Central memory CD4-positive, alpha-beta T cell (primary cell): ENCODE results near the gene SIDT2.
A peak's percentile ranks its signal among the peaks of the same experiment; 100 is the strongest.
"Not testable (repeated sequence)": the region's sequence is repeated elsewhere in the genome, so short reads cannot be mapped to it uniquely, and the experiment has no call there.

Experiments used
- DNase-seq: peaks from one replicate; pipeline ENCODE4 v3.0.0; 2022
- total RNA-seq, 3 experiments: gene quantifications; one replicate each; lab custom pipeline; 2026; lab: John Stamatoyannopoulos, UW

Gene SIDT2
- total RNA-seq = 17.3 to 75.4 (median 38.8) reads per million in 3 experiments

DNA sequence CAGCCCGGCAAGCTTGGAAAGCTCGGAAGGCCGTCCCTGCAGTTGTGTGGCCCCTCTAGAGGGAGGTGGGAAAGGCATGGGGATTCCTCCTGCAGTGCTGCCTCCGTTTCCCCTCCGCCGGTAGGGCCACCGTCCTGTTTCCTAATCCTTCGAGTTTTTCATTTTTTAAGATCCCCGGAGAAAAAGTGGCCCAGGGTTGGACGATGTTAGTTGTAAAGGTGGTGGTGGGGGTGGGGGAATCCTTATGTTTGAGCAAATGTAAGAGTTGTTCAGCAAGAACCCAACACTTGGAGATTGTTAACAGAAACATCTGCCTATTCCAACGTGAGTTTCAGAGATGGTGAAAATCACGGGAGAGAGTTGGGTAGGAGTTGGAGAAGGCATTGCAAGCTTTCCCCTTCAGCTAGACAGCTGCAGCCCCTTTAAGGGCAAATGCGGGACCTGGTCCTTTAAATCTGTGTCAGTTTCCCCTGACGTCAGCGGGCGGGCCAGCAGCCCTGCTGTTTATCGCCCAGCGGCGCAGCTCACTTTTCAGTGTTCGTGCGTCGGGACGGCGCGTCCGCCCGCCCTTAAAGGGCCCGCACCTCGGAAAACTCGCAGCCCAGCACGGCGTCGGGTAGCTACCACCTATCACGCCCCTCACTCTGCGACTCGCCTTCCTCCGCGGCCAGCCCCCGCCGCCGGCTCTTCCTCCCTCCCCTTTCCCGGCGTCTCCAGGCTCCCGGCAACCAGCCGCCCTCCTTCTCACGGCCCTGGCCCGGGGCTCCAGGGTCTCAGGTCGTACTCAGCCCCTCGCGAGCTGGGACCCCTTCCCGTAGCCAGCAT, at the start of gene SIDT2:
Gene SIDT2, plus strand, starts transcription at position 534 of the 825 bp plus-strand sequence. CDS start 521 bp downstream, outside the sequence.
- DNase-seq = peak; percentile 86

GRCh38 chr11:117130396-117130795, 48.1 kb upstream of the SIDT2 start:
- DNase-seq = not testable (repeated sequence)

DNA sequence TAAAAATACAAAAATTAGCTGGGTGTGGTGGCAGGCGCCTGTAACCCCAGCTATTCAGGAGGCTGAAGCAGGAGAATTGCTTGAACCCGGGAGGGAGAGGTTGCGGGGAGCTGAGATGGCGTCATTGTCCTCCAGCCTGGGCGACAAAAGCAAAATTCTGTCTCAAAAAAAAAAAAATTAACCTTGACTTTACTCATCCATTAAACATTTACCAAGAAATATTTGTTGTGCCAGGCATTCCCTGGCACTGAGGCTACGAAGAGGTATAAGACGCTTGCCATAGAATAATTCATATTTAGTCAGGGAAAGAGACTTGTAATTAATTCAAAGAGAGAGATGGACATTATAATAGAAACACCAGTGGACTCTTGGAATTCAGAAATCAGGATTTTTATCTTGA, 47.7 kb upstream of the SIDT2 start:
- no peak for DNase-seq

GRCh38 chr11:117134431-117134830, 44.1 kb upstream of the SIDT2 start:
- no peak for DNase-seq

GRCh38 chr11:117134979-117135378, 43.6 kb upstream of the SIDT2 start:
- not testable (repeated sequence) for DNase-seq

GRCh38 chr11:117137223-117138086, 41.1 kb upstream of the SIDT2 start:
- not testable (repeated sequence) for DNase-seq

DNA sequence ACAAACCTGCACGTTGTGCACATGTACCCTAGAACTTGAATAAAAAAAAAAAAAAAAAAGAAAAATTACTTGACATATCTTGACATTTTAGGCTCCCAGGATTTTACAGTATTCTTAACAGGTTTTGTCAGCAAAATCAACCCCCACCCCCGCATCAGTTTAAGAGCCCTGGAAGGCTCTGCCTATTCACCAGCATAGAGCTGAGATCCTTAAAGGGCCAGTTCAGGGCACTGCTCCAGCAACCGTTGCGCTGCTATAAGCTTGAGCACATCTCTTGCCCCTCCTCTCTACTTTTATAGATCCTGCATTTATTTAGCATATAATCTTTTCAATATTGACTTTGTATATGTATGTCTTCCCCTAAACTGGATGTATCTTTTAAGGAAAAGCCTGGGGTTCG, 35.2 kb upstream of the SIDT2 start:
- no peak for DNase-seq

DNA sequence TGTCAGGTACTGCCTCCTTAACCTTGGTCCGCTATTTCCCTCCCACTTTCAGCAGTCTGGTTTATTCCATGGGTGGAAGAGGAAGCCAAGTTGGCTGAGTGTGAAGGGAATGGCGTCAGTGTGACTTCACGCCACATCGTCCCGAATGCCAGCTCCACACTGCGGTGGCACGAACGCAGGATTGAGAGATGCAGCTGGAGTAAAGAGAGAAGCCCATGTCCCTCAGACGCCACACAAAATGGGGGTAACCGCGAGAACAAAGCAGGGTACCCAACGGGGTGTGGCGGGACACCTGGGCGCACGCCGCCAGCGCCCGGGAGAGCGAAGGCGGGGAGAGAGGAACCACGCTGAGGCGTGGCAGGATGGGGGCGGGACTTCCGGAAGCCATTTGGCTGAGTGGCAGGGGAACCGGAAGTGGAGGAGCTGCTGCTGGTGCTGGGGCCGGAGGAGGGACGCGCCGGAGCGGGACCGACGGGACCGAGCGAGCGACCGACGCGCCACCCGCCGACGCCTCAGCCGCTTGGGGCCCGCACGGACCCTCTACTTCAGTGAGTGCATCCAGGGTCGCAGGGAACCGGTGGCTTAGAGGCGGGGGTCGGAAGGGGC, 34.6 kb upstream of the SIDT2 start, which contains the start of gene PAFAH1B2:
Gene PAFAH1B2, plus strand, starts transcription at position 417 of the 606 bp plus-strand sequence. CDS start 8,161 bp downstream, outside the sequence.
- DNase-seq = peak; percentile 93

DNA sequence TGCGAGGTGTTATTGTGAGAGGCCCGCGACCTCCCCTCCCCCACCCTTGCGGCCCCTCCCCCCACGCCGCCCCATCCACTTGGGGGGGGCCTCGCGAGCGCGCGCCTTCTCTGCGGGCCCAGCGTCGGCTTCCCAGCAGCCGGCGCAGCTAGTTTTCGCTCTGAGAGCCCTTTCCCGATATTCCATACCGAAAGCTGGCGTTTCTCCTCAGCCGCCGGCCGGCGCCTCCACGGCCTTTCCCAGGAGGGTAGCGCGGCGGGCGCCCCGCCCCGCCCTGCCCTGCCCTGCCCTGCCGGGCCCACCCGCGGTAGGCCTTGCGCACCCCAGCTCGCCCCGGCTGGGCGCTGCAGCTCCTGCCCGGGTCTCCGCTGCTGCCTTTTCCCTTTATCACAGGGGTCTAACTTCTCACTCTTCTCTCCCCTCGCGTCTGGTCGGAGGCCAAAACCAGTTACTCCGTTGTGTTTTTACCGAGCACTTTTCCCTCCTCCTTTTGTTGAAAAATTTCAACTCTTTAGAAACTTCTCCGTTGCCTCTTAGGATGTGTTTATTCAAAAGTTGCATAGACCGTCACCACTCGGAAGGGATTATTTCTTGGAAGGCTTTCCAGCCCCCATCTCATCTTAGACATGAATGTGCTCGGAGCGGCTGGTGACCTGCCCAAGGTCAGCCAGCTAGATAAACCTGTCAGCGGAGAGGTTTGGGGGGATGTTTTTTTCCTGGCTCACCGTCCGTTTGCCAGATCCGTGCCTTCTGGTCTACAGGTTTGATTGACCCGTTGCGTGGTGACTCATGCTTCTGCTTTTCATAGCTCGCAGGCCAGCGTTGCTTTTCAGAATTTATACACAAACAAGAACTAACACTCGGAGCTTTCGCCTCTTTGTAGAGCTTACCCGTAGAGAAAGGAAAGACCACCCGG, 33.8 kb upstream of the SIDT2 start:
- peak; percentile 20 for DNase-seq

- peak; percentile 14 for DNase-seq
Observed at GRCh38 chr11:117145393-117145761, 33.2 kb upstream of the SIDT2 start.

DNA sequence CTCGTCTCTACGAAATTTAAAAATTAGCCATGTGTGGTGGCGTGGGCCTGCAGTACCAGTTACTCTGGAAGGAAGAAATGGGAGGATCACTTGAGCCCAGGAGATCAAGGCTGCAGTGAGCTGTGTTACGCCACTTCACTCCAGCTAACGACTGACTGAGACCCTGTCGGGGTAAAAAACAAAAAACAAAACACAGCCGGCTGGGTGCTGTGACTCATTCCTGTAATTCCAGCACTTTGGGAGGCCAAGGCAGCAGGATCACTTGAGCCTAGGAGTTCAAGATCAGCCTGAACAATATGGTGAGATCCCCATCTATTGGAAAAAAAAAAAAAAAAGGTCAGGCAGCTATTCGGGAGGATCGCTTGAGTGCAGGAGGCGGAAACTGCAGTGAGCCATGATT, 32.0 kb upstream of the SIDT2 start:
- DNase-seq = no peak

- no peak for DNase-seq
Observed at GRCh38 chr11:117152066-117152465, 26.5 kb upstream of the SIDT2 start.

DNA sequence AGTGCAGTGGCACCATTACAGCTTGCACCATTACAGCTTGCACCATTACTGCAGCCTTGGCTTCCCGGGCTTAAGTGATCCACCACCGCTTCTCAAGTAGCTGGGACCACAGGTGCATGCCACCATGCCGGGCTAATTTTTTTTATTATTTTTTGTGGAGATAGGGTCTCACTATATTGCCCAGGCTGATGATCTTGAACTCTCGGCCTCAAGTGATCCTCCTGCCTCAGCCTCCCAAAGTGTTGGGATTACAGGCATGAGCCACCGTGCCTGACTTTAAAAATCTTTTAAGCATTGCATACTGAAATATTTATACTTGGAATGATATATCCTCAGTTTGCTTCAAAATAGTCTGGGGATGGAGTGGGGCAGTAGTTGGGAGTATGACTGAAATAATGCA, 24.1 kb upstream of the SIDT2 start:
- no peak for DNase-seq

DNA sequence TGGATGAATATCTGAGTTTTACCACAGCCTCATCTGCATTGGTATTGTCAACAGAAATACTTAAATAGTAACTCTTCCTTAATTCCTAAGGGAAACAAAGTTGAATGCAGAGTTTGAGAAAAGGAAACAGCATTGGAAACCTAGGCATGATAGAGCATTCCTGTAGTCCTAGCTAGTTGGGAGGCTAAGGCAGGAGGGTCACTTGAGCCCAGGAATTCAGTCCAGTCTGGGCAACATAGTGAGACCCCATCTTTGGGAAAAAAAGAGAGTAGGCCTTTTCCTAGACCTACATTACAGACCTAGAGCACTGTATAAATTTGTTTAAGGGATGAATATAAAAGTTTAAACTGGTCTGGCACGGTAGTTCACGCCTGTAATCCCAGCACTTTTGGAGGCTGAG, 21.0 kb upstream of the SIDT2 start:
- DNase-seq = no peak

DNA sequence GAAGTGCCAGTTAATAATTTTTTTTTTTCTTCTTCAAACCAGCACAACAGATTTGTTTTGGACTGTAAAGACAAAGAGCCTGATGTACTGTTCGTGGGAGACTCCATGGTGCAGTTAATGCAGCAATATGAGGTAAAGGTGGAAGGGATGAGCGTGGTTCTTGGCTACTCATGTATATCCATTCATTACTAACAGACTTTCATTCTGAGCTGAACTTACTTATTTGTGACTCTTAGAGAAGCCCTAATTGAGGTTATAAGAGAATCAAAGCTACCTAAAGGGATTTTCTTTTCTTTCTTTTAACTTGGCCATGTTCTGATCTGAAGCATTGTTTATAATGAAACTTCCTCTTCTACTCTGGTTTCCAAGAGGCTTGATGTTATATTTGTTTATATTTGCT, 18.7 kb upstream of the SIDT2 start:
- no peak for DNase-seq

DNA sequence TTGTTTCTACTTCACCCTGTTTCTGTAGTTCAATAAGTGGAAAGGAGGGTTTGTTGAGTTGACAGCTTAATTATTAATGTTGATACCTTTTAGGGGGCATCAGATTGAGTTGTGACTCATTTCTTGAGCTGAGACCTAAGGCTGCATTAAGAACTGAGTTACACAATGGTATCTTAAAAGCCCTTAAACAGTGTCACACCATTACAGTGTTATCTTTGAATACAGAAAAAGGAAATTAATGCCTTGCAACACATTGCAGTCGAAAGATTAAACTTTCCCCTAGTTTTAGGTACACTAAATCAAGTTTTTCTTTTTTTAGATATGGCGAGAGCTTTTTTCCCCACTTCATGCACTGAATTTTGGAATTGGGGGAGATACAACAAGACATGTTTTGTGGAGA, 17.7 kb upstream of the SIDT2 start:
- DNase-seq = no peak

GRCh38 chr11:117166491-117166890, 12.1 kb upstream of the SIDT2 start:
- DNase-seq = no peak

- no peak for DNase-seq
Observed at GRCh38 chr11:117169736-117170135, 8.8 kb upstream of the SIDT2 start.

DNA sequence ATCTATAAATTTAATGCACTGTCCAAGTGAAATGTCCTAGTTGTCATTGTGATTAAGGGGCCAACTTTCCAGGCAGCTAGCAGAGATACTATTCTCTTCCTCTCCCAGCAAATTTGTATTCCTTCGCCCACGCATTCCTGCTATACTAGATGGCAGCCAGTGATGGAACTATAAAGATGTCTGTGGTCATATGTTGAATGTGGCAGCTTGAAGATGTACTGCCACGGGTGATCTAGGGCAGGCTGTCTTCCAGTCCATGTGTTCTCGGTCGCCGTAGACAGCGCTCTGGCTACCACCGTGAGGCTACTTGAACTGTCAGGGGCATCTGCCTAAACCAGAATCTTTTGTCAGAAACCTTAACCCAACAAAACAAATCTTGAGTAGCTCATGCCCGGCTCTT, 8.3 kb upstream of the SIDT2 start:
- DNase-seq = no peak

GRCh38 chr11:117171007-117171403, 7.5 kb upstream of the SIDT2 start:
- DNase-seq = no peak

DNA sequence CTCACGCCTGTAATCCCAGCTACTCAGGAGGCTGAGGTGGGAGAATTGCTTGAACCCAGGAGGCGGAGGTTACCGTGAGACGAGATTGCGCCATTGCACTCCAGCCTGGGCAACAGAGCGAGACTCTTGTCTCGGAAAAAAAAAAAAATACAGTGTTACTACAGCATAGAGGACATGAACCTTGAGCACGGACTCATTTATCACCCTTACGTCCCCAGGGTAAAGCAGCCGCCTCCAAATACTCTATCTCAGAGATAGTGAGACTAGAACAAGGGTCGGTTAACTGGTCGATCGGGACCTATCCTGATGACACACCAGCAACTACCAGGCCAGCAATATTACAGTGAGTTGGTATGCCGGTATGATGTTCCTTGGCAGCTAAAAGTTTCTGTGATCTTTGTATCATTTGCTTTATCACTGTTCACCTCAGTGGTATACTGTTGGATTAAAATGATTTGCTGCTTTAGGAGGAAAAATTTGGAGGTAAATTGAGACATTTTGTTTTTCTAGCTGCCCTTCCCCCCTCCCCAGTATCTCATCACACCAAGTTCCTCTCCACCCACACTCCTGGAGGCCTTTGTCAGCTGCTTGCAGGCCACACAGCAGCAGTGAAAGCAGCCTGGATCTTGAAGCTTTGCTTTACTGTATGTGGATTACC, 7.0 kb upstream of the SIDT2 start:
- no peak for DNase-seq
